Sigmoid colon (tissue), 3 donors: Measurements from ENCODE around the gene GPR39.

ENCODE experiments used
- POLR2A ChIP-seq, 2 donors: fragments of 450-650 bp; IDR thresholded peaks; one replicate each; pipeline ENCODE4 v1.6.1; 2016; ENCODE audit warnings: antibody characterized with exemption in 2 of 2, mild to moderate bottlenecking in 2 of 2, moderate library complexity in 2 of 2
- TF ChIP-seq, protein P1 (sequence below), 4 experiments: fragments of 450-650 bp in 3 of 4; fragments of 200-600 bp in 1 of 4; IDR thresholded peaks; one replicate each; pipeline ENCODE4 v1.5.1; 2016 to 2019; ENCODE audit warnings: antibody characterized with exemption in 4 of 4, mild to moderate bottlenecking in 3 of 4, moderate library complexity in 2 of 4

DNA sequence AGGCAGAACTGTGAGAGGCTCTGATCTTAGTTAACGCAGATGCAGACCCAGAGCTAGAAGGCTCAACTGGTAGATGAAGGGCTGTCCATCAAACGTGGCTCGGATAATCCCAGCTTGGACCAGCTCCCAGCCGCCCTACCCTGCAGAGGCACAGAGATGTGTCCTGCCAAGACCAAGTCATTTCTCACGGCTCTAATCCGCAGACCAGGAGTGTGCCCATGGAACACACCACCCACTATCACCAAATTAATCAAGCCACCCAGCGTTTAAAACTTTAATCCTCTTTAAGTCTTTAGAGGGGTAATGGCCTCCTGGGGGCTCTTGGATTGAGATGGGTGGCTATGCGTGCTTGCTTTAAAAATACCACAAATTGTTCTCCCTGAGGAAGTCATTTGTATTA lies 235.9 kb downstream of the GPR39 start:
- TF ChIP-seq, protein P1, sequence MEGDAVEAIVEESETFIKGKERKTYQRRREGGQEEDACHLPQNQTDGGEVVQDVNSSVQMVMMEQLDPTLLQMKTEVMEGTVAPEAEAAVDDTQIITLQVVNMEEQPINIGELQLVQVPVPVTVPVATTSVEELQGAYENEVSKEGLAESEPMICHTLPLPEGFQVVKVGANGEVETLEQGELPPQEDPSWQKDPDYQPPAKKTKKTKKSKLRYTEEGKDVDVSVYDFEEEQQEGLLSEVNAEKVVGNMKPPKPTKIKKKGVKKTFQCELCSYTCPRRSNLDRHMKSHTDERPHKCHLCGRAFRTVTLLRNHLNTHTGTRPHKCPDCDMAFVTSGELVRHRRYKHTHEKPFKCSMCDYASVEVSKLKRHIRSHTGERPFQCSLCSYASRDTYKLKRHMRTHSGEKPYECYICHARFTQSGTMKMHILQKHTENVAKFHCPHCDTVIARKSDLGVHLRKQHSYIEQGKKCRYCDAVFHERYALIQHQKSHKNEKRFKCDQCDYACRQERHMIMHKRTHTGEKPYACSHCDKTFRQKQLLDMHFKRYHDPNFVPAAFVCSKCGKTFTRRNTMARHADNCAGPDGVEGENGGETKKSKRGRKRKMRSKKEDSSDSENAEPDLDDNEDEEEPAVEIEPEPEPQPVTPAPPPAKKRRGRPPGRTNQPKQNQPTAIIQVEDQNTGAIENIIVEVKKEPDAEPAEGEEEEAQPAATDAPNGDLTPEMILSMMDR (IDR thresholded peaks at IDR 0.05) = no peak
- no peak for TF ChIP-seq POLR2A (IDR thresholded peaks at IDR 0.05)
